Fibroblast of skin of left biceps (primary cell): Measurements from ENCODE around the gene NOP56.
"Not testable (repeated sequence)": the region's sequence is repeated elsewhere in the genome, so short reads cannot be mapped to it uniquely, and the experiment has no call there.

Experiments used
- DNase-seq, 2 experiments: peaks; one replicate each; pipeline ENCODE4 v3.0.0-alpha.2; 2013; ENCODE audit warnings: low read depth in 2 of 2

The NOP56 gene

GRCh38 chr20:2643708-2644107 is 8.7 kb upstream of the NOP56 start:
- no peak for DNase-seq

GRCh38 chr20:2652724-2653555 is 508 bp downstream of the NOP56 start:
- no peak for DNase-seq

GRCh38 chr20:2653556-2654383 is 1.3 kb downstream of the NOP56 start:
- no peak for DNase-seq

GRCh38 chr20:2654384-2654822 is 2.0 kb downstream of the NOP56 start:
- no peak for DNase-seq

GRCh38 chr20:2654831-2655230 is 2.4 kb downstream of the NOP56 start:
- DNase-seq = no peak

GRCh38 chr20:2655331-2656116 is 3.1 kb downstream of the NOP56 start:
- DNase-seq = no peak

GRCh38 chr20:2656471-2657117 is 4.2 kb downstream of the NOP56 start:
- no peak for DNase-seq

- DNase-seq = no peak
Observed at GRCh38 chr20:2657241-2657640, 4.8 kb downstream of the NOP56 start.

GRCh38 chr20:2657674-2658073 is 5.2 kb downstream of the NOP56 start:
- DNase-seq = no peak

GRCh38 chr20:2658414-2659354 is 6.3 kb downstream of the NOP56 start:
- no peak for DNase-seq

GRCh38 chr20:2659547-2659946 is 7.1 kb downstream of the NOP56 start:
- DNase-seq = no peak

GRCh38 chr20:2663364-2663886 is 11.0 kb downstream of the NOP56 start:
- no peak for DNase-seq

- peak; percentile 77 to 78 for DNase-seq
Observed at GRCh38 chr20:2663887-2664719, 11.7 kb downstream of the NOP56 start, which contains the start of gene IDH3B. TSS of gene IDH3B (minus strand) at chr20:2664216. CDS start at chr20:2664188, 28 bp downstream.

GRCh38 chr20:2671977-2672376 is 19.5 kb downstream of the NOP56 start:
- DNase-seq = no peak

GRCh38 chr20:2672446-2672845 is 20.0 kb downstream of the NOP56 start:
- DNase-seq = no peak

- DNase-seq = no peak
Observed at GRCh38 chr20:2673453-2673852, 21.0 kb downstream of the NOP56 start.

GRCh38 chr20:2680046-2680445 is 27.6 kb downstream of the NOP56 start:
- no peak for DNase-seq

GRCh38 chr20:2682040-2682439 is 29.6 kb downstream of the NOP56 start:
- not testable (repeated sequence) for DNase-seq

- not testable (repeated sequence) for DNase-seq
Observed at GRCh38 chr20:2684817-2685216, 32.4 kb downstream of the NOP56 start.
